GM19463 (cell line): Measurements from ENCODE around the gene SLC4A3.
"Not testable (repeated sequence)": the region's sequence is repeated elsewhere in the genome, so short reads cannot be mapped to it uniquely, and the experiment has no call there.

Experiments
- ATAC-seq: cut with Tn5 transposase; IDR thresholded peaks from one replicate; pipeline ENCODE4 v1.9.1; 2021; ENCODE audit warnings: mild to moderate bottlenecking, moderate library complexity; ENCODE audit not compliant: unreplicated experiment

Gene SLC4A3

DNA sequence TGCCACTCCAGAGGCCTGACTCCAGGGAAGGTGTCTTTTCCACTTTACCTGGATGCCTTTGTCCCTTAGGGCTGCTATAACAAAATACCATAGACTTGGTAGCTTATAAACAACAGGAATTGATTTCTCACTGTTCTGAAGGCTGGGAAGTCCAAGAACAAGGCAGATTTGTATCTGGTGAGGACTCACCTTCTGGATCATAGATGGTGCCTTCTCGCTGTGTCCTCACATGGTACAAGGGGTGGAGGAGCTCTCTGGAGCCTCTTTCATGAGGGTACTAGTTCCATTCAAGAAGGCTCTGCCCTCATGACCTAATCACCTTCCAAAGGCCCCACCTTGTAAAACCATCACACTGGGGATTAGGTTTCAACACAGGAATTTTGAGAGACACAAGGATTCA is 52.1 kb downstream of the SLC4A3 start:
- no peak for ATAC-seq

DNA sequence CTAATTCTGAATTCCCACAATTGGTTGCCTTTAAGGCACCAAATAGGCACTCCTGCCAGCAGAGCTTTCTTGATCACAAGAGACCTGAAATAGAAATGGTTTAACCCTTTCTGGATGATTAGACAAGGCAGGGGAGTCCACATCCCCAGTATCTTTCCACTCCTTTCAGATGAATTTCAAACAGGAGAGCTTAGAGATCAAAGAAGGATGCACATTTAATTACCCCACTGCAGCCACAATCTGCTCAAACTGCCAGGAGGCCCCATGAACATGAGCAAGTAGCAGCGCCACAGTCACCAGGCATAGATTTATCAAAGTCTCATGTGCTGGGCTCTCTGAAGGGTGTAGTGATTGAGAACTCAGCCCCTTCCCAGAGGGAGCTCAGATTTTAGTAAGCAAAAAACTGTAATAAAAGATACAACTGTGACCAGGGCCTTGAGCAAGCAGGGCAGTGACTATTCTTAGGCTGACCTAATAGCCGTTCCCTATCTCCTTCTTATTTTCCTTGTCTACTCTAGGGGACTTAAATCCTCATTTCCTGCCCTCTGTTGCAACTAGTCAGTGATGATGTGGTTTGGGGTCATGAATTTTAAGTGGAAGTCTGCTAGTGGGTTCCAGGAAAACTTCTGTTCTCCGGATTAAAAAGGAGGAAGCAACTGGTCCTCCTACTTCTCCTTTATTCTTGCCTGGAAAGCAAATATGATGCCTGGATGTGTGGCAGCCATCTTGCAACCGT is 53.7 kb downstream of the SLC4A3 start:
- no peak for ATAC-seq

DNA sequence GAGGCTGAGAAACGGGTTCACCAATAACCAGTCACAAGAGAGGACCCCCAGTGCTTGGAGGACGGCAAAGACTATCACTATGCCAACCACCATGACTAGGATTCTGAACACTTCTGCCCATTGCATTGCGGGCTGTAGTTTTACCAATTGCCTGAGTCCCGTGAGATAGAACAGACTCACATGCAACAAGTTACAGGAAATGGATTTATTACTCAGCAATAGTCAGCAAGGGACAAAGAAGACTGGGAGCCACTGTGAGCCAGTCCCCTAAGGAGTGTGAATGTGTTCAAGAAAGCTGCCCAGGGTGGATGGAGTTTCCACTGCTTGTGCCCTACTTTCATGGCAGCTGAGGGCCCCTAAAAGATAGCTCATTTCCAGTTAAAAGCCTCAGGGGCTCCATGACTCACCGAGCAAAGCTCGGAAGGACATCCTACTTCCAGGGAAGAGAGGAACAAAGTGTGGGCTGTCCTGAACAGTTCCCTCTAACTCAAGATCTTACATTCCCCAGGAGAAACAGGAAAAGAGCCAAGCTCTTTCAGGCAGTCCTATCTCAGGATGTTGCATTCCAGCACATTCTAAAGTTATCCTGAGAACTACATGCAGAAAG is 54.4 kb downstream of the SLC4A3 start:
- ATAC-seq, result no peak

DNA sequence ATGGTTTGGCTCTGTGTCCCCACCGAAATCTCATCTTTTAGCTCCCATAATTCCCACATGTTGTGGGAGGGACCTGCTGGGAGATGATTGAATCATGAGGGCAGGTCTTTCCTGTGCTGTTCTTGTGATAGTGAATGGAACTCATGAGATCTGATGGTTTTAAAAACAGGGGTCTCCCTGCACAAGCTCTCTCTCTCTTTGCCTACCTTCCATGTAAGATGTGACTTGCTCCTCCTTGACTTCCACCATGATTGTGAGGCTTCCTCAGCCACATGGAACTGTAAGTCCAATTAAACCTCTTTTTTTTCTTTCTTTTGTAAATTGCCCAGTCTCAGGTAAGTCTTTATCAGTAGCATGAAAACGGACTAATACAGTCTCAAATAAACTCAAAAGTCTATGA is 56.0 kb downstream of the SLC4A3 start:
- not testable (repeated sequence) for ATAC-seq

DNA sequence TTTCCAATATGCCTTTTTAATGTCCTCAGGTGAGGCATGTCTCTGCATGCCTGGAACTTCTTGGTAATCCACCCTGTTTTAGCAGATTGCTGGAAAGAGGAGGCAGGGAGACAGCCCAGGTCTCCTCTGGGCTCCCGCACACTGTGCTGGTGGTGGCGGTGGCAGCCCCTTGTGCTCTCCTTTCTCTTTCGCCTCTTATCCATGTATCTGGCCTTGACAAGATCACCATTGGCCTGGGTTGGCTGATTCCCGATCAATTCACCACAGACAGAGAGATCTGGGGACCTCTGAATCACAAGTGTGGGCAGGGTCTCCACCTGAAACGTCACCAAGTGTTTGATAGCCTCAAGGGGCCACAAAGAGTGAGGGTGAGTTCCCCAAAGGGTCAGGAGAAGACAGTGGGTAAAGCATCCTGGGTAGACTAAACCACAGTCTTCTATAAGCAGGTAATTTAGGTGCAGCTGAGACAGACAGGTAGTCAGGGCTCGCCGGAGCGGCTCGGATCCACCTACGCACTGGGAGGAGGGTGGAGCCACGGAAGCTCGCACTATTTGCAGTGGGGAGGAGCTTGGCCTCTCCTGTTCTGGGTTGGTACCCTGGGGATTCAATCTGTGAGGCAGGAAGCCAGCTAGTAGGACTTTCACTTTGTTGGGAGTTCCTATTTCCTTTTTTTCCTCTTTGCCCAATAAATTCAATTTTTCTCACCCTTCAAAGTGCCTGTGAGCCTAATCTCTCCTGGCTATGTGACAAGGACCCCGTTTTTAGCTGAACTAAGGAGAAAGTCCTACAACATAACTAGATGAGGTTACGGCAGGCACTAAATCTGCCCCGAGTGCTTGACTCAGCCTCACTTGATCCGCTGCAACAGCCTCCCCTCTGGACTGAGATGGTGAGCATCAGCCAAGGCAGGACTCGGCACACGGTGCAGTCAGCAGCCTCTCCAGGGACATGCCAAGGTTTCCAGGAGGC is 57.6 kb downstream of the SLC4A3 start:
- ATAC-seq, result peak; percentile 97

DNA sequence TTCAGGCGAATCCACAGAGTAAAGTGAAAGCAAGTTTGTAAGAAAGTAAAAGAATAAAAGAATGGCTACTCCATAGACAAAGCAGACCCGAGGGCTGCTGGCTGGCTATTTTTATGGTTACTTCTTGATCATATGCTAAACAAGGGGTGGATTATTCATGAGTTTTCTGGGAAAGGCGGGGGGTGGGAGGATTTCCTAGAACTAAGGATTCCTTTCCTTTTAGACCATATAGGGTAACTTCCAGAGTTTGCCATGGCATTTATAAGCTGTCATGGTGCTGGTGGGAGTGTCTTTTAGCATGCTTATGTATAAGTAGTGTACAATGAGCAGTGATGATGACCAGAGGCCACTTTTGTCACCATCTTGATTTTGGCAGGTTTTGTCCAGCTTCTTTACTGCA is 59.8 kb downstream of the SLC4A3 start:
- no peak for ATAC-seq

DNA sequence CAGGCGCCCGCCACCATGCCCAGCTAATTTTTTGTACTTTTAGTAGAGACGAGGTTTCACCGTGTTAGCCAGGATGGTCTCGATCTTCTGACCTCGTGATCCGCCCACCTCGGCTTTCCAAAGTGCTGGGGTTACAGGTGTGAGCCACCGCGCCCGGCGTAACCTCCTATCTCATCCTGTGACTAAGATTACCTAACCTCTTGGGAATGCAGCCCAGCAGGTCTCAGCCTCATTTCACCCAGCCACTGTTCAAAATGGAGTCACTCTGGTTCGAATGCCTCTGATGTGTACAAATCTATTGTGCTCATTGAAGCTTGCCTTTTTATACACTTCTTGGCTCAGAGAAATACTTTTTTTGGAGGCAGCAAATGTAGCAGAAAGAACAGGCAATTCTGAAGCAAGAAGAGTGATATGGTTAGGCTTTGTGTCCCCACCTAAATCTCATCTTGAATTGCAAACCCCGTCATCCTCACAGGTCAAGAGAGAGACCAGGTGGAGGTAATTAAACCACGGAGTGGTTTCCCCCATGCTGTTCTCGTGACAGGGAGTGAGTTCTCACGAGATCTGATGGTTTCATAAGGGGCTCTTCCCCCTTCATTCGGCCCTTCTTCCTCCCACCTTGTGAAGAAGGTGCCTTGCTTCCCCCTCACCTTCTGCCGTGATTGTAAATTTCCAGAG is 60.6 kb downstream of the SLC4A3 start:
- no peak for ATAC-seq

DNA sequence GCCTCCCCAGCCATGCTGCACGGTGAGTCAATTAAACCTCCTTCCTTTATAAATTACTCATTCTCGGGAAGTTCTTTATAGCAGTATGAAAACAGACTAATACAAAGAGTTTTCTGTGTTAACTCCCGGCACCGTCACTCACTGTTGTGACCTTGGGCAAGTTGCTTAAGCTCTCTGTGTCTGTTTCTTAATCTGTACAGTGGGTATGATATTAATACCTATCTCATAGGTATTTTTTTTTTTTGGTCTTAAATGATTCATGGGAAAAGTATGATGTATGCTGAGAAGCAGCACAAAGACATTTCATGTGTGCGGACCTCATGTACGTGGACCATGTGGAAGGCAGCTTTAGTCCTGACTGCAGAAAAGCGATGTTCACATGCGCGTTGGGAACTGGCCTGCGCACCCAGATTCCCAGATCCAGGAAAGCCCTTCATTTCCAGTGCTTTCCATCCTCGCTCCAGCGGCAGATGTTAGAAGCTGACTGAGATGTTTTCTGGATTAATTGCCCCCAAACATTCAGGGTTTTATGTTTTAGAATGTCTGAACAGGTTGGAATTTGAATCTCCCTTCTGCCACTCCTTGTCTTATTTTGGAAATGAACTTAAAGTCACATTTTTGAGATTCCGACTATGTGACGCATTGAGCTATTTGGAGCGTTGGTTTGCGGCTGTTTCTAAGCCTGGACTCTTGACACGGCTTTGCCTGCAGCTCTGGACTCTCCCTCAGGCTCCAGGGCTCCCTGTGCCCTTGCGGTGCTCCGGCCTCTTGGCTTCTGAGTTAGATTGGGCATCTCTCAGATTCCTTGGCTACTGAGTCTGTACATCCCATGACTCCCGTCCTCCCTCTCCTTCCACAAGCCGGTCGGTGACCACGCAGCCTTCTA is 61.4 kb downstream of the SLC4A3 start:
- no peak for ATAC-seq

DNA sequence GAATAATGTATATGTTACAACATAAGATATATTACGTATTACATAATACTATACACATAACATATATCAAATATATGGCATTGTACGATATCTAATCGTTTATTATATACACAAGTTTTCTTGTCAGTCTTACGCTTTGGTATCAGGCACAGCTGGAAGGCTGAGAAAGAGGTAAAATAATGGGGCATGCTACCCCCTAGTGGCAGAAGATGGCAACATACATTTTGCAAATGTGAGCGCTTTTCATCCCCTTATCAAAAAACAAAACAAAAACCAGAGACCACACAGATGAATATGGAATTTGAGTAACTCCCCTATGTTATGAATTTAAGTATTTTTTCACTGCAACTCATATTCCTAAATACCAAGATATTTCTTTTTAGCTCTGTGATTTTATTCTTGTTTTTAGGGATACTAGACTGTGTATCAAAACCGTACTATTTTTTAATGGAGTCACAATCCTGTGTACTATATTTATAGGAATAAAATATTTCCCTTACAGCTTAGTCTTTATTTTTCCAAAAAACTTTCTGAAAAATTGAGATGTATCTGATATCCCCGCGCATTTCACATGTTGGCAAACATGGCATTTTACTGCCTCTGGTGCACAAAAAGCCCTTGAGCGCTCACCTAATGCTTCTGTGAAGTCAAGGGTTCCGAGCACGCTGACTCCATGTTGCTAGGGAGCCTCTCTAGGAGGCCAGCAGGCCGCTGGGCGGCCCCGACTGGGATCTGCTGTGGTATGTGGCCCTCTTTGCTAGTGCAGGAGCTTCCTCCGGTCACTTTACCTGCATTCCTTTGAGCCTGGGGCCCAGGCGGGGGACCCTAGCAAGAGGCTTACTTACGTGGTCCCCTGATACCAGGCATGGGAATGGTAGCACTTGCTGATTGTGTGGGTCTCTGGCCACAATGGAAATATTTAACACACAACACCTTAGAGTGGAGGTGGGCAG is 62.5 kb downstream of the SLC4A3 start:
- ATAC-seq, result no peak

DNA sequence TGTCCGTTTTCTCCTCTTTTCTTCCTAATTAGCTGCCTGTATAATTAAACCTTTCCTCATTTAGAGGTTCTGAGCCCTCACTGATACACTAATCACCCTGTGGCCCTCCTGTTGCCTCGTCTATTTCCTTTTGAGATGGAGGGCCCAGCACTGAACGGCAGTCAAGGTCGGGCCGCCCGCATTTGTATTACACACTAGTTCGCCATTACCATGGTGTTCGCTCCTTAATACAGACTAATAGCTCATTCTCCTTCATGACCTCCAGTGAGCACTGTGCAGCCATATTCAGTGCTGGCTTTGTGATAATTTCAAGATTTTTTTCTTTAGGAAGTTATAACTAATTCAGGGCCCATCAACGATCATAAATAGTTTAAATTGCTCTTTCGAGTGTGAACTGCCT is 64.1 kb downstream of the SLC4A3 start:
- no peak for ATAC-seq
